NCI-H524 (cell line): ENCODE measurements around the gene PITPNM3.
"Not testable (repeated sequence)": the region's sequence is repeated elsewhere in the genome, so short reads cannot be mapped to it uniquely, and the experiment has no call there.

Source experiments
- DNase-seq, 2 experiments: peaks; one replicate each; lab custom pipeline; 2025; lab: John Stamatoyannopoulos, UW

The PITPNM3 gene

DNA sequence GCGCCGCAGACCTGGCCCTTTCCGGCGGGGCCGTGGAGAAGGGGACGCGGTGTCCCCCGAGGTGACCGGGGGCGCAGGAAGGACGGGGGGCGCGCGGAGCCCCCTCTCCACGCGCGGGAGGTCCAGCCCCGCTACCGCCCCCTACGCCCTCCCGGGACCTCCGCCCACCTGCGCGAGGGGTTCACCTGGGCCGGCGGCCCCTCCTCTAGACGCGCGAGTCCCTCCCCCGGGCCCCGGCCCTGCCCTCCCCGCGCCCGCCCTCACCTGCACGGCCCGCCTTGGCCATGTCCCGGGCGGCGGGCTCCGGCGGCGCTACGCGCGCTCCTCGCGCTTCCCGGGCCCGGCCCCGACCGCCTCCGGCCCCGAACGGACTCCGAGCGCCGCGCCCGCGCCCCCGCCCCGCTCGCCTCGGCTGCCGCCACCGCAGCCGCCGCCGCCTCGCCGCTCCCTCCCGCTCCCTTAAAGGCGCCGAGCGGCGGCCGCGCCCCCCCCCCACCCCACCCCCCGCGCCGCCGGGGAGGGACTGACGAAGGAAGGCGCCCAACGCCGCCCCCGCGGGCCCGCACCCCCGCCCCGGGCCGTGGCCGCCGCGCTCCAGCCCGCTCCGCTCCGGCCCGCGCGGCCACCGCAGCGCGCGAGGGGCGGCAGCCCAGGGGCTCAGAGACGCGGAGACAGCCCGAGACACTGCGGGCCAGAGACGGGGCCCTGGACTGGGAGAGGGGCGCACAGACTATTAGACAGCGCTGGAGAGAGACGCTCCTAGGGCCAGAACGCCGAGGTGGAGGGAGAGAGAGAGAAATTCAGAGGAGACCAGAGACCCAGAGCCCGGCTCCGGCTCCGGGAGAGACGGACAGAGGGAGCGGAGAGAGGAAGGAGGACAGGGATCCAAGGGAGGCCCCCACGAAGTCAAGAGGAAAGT lies at the start of gene PITPNM3:
TSS of gene PITPNM3 (minus strand) at position 435 of the 919 bp plus-strand sequence. CDS start at position 286, 149 bp downstream.
- no peak for DNase-seq

DNA sequence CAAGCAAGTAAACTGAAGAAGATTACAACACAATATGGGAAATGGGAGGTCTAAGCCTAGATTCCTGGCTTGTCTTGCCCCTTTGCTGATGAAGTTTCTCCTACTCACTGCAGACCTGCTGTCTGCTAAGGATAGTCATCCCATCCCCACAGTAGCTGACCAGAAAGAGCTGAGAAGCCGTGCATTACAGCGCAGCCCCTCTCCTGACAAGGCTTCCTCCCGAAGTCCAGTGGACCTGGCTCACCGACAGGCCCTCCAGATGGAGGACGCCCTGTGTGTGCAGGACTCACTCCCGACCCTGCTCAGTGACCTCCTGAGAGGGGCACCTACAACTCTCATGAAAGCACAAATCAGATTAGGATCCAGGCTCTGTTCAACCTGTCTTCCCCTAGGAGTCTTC lies 48.8 kb upstream of the PITPNM3 start:
- no peak for DNase-seq

DNA sequence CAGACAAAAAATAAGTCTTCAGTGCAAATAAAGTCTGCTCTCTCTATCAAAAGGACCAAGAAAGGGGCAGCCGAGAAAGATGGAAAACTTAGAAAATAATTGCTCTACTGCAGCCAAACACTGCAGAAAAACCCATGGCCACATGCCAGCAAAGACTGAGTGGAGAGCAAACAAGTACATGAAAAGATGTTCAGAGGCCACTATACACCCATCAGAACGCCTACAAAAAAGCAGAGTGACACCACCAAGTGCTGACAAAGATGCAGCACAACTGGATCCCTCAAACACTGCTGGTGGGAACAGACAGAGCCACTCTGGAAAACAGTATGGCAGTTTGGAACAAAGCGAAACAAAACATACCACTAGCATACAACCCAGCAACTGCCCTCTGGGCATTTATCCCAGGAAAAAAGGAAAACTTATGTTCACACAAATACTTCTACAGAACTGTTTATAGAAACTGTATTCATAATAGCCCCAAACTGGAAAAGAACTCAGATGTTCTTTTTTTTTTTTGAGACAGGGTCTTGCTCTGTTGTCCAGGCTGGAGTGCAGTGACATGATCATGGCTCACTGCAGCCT lies 47.5 kb upstream of the PITPNM3 start:
- DNase-seq, result no peak

DNA sequence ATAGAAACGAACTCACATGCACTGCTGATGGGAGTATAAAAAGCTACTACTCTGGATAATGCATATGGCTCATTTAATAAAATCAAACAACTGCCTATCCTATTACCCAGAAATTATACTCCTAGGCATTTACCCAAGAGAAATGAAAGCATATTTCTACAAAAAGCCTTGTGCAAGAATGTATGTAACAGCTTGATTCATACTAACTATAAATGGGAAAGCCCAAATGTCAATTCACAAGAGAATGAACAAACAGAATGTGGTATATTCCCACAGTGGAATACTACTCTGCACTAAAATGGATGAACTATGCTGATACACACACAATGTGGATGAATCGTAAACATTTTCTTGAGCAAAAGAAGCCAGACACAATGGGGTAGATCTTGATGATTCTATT lies 45.8 kb upstream of the PITPNM3 start:
- DNase-seq, result no peak

DNA sequence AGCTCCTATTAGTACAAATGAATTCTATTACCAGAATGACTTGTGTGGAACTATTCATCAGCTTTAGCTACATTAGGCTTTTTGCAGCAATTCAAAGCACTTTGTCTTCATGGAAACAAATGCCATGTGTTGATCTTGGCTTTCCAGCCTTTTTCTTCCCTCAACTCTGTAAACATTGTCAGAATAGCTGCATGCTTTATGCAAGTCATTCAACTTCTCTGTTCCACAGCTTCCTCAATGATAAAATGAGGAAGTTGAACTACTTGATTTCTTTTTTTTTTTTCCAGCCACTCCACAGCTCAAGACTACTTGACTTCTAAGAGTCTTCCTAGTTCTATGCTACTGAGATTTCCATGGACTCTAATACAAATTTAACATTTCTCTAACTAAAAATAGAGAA lies 43.0 kb upstream of the PITPNM3 start:
- no peak for DNase-seq

DNA sequence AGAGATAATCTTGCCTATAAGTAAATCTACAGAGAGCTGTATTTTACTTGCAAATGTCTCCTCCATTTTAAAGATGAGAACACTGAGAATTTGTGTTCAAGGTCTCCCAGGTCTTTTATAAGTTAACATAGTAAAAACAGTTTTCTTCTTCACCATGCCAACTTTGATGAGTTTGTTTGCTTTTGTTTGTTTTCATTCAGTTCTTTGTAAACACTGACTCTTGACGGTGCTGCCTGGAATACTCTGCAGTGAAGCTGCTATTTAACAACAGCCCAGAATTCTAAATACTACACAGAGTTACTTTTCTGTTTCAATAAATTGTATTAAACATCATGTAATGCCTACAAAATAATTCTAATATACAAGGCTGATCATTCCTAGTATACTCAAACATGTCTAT lies 41.4 kb upstream of the PITPNM3 start:
- DNase-seq, result no peak

DNA sequence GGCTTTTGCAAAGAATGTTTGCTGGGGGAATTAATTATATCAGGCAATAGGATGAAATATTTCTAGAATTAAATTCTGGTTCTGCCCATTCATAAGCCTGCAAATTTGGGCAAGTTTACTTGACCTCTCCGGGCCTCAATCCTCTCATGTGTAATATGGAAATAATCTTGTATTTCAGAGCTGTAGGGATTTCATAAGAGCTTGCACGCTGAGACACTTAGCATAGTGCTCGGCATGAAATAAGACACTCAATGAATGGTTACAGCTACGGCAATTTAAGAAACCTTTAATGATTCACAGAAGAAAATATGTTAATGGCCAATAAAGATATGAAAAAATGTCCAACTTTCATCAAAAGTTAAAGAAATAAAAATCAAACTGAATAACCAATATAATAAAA lies 40.6 kb upstream of the PITPNM3 start:
- no peak for DNase-seq

DNA sequence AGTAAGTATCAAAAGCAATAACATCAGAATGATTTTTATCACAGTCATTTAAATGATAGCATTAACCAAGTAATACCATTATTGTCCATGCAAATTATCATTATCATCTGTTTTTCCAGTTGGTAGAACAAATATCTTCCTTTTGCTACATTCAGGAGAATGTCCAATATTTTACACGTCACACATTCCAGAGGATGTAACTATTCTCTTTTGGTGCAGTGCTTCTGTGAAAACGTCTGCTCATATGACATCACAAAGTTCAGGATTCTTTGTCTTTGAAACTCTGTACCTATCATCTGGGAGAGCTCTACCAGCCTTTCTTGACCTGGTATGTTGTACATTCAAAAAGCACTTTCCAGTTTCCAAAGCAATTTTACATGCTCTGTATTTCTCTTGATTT lies 40.2 kb upstream of the PITPNM3 start:
- no peak for DNase-seq

DNA sequence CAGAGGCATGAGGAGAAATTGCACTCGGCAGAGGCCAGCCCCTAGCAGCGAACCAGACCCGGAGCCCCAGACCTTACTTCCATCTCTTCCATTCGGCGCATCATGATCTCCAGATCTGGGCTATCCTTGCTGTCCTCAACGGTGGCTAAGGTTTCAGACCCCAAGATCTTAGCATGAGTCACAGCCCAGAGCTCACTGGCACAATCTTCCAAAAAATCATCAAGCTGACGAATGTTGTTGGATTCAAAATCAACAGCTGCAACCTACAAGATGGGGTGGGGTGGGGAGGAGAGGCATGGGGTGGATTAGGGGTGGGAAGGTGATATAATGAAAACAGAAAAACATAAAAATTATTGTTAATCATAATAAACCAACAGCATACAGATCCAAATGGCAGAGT lies 39.7 kb upstream of the PITPNM3 start:
- no peak for DNase-seq

DNA sequence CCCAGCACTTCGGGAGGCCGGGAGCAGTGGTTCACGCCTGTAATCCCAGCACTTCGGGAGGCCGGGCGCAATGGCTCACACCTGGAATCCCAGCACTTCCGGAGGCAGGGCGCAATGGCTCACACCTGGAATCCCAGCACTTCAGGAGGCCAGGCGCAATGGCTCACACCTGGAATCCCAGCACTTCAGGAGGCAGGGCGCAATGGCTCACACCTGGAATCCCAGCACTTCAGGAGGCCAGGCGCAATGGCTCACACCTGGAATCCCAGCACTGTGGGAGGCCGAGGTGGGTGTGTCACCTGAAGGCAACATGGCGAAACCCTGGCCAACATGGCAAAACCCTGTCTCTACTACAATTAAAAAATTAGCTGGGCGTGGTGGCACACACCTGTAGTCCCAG lies 37.0 kb upstream of the PITPNM3 start:
- DNase-seq, result not testable (repeated sequence)

DNA sequence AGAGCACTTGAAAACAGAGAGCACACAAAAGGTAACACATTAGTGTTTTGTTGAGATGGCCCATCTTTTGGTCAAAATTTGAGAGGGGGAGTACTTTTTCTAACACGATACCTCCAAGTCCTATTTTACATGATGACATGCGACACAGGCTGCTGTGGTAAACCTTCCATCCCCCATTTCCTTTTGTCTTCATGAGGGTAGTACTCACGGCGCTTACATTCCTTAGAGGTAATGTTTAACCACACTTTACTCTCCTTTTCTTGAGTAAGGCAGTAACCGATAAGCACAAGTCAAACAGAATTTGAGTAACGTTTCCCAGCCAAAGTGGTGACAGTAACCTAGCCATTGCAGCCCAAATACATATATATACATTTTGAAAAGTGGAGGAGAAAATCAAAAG lies 35.8 kb upstream of the PITPNM3 start:
- DNase-seq, result no peak

DNA sequence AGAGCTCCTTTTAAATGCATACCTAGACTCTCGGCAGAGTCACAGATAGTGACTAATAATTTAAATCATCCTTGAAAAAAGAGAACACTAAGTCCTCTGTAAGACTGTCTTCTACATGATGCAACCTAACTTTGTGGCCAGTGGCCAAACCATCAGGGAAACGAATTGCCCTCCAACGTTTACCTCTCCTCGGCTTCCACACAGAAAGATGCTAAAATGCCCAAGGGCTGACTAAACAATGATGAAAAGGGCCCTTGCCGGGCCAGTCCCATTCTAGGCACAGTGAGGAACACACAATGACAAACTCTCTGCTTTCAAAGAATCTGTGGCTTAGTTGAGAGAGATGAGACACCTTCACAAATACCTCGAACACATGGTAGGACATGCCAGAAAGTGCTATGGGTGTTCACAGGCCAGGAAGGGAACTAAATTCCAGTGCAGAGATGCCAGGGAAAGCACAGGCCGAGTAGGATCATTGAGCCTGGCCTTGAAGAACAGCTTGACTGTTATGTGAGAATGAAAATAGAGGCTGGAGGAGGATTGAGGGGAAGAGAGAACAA lies 35.3 kb upstream of the PITPNM3 start:
- DNase-seq, result no peak

DNA sequence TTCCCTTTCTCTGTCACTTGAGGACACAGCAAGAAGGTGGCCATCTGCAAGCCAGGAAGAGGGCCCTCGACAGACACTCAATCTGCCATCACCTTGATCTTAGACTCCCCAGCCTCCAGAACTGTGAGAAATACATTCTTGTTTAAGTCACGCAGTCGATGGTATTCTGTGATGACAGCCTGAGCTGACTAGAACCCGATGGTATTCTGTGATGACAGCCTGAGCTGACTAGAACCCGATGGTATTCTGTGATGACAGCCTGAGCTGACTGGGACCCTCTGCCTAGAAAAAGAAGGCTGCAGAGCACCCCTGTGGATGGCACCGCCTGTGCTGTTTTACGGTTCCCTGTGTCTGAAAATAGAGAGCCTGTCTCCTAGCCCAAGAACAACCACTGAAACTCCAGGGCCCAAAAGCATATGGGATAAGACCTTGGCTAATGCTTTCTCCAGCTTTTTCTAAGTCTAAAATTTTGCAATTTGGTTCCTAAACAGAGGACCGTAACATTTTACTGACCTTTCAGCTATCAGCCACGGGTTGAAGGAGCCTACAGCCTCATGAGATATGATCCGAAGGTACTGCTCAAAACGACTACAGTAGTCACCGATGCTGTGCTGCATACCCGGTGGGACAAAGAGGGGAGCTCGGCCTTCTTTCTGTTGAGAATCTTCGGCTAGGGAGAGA lies 33.1 kb upstream of the PITPNM3 start:
- no peak for DNase-seq

DNA sequence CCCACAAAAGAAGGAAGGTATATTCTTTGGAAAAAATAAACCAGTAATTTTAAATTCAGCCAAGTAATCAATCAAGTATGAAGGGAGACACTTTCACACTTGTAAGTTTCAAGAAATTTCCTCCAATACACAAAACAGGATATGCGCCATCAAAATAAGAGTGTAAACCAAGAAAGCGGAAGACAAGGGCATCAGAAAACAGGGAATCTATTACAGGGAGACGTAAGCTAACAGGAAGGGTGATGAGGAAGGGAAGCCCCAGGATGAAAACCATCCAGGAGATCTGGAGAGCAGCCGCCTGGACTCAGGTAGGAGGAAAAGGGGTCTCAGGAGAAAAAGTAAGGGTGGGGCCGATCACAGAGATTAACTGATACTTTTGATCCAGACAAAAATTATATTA lies 31.8 kb upstream of the PITPNM3 start:
- no peak for DNase-seq

DNA sequence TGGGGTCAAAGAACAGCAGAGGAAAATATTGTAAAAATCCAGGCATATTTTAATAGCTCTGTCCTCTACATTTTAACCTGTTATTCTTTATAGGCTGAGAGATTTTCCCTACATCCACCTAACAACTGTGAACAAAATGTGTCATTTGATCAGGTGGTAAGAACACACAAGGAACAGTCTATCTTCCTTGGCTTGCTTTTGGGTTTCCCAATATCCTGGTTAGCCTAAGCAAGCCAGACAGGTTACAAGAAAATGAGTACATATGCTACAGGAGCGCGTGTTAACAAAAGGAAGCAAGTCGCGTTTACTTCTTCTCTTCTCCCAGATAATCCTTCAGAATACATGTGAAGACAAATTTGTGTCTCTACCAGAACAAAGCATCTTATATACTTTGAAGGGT lies 31.0 kb upstream of the PITPNM3 start:
- no peak for DNase-seq

DNA sequence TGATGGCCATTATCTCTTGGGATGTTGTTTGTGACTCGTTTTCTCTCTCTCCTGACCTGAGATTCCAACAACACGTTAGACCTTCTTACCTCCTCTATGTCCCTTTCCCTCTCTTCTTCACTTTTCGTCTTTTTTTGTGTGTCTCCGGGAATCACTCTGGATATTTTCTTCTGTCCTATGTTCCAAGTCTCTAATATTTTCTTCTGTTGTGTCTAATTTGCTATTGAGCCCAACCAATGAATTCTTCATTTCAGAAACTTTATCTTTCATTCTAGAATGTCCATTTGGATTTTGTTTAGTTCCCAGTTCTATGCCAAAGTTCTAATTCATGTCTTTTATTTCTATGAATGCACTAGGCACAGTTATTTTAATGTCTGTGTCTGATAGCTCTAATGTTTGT lies 27.1 kb upstream of the PITPNM3 start:
- no peak for DNase-seq

DNA sequence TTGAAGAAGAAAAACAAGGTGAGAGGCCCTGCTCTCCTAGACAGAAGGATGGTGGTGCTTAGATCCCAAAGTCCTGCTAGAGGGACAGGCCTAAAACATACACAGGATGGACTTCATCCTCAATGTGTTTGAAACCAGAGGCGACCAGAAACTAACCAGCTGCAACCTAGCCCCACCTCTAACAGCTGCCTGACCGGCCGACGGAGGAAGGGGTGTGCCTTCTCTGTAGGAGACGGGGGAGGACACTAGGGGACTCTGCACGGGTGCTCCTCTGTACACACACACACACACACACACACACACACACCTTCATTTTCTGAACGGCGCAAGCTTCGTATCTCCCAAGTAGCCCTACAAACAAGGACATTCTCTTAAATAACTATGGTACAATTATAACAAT lies 24.3 kb upstream of the PITPNM3 start:
- DNase-seq, result no peak

DNA sequence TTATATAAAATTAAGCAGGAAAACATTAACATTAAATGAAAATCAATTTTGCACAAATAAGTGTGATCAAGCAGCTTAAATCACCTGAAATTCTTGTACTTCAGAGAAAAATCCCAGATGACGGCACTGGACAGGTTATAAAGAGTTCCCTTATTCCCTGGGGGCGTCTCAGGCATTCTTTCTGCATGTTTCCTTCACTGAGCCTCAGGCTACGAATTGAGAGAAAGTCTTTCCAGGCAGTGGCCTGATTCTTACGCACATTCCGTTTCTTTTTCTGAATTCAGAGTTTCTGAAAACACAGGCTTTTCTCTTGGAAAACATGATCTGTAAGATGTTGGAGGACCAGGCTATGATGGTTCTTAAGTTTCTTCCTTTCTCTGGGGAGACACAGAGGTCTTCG lies 22.1 kb upstream of the PITPNM3 start:
- DNase-seq, result no peak

DNA sequence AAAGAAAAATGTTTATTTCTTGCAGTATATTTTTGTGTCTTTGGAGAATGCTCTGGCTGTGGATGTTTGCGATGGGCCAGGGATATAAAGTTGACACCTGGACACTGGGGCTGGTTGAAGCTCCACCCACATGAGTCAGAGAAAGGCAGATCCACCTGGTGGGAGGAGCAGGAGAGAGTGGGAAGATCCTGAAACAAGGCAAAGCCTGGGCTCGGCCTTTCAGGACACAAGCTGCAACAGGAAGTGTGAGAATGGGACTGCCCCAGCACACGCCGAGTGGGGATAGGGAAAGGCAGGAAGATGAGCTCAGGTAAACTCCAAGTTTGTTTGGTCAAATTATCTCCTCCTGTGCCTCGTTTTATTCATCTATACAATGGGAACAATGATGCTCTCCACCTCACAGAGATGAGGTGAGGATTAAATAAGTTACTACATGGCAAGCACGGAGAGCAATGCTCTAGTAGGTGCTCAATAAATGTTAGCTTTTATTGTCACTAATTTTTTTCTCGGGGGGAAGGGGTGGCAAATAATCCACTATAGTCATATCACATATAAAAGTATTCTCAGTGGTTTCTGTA lies 21.4 kb upstream of the PITPNM3 start:
- no peak for DNase-seq

DNA sequence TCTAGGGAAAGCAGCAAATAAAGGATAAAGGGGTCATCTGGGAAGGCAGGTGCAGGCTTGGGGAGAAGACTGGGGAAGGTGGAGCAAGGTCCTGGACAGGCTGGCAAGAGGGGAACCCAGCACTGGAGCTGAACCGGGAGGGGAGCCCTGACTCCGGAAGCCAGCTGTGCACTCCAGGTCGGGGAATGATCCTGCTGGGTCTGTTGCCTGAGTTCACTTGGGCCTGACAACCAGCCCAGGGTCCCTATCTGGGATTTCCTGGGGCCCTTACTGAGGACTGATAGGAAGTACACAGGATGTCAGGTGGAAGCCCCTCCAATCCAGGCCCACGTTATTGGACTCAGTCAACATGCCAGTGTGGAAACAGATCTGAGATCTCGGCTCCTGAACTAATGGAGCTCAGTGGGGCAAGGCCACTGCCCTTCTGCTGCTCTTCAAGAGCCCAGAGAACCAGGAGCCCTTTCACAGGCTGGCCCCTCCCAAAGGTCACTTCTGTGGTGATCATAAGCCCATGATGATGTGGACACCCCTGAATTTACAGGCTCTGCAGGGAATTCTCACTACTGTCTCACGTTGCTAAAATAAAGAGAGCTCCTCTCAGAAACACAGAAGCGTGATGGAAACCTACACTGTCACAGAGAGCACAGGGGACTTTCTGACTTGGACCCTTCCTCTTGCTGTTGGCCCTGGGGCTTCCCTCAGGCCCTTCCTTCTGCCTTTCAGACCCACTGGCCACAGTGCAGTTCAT lies 19.9 kb upstream of the PITPNM3 start:
- DNase-seq, result no peak

DNA sequence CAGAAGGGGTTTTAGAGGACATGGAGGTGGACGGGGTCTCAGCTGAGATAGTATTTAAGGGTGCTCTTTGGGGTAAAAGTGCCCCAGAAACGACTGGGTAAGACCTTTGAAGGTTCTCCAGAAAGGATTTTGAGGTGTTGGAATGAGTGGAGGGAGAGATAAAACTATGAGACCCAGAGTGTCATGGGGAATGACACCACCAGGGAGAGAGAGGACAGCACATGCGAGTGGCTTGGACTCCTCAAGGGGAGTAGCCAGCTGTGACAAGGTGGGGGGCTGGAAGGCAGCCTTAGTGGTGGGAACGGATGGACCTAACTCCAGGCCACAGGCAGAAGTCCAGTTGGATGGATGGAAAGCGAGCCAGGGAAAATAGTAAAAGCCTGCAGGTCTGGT lies 19.2 kb upstream of the PITPNM3 start:
- no peak for DNase-seq
